GM12878 (cell line): ENCODE measurements around the gene WDR38. TPM values are rescaled to one million over a fixed set of nuclear protein-coding genes. Genes with fewer than 3 reads are reported as not detected.

Experiments used
- CBX3 ChIP-seq: fragments of 200-600 bp; sonication (generic); IDR thresholded peaks from 2 replicates; pipeline ENCODE4 v1.6.1; 2016; ENCODE audit warnings: low read depth, borderline replicate concordance
- CHD4 ChIP-seq: fragments of 200-600 bp; sonication (generic); IDR thresholded peaks from 2 replicates; pipeline ENCODE4 v1.6.1; 2016; ENCODE audit warnings: mild to moderate bottlenecking
- CREB1 ChIP-seq: IDR thresholded peaks from 2 replicates; pipeline ENCODE4 v1.6.1; 2012; ENCODE audit warnings: low read depth, mild to moderate bottlenecking, inconsistent platforms
- CREM ChIP-seq: IDR thresholded peaks from 2 replicates; pipeline ENCODE4 v1.6.1; 2014; ENCODE audit warnings: antibody characterized with exemption, low read depth
- JUNB ChIP-seq: IDR thresholded peaks from 2 replicates; pipeline ENCODE4 v1.6.1; 2016; ENCODE audit warnings: antibody characterized with exemption, mild to moderate bottlenecking
- KLF5 ChIP-seq: fragments of 450-650 bp; IDR thresholded peaks from 2 replicates; pipeline ENCODE4 v1.6.1; 2014; ENCODE audit warnings: mild to moderate bottlenecking; ENCODE audit not compliant: partially characterized antibody
- NFIC ChIP-seq: IDR thresholded peaks from 2 replicates; pipeline ENCODE4 v1.6.1; 2012; ENCODE audit warnings: low read depth, mild to moderate bottlenecking, inconsistent platforms, low read length, moderate library complexity
- NKRF ChIP-seq: fragments of 450-650 bp; conservative IDR thresholded peaks from 2 replicates; pipeline ENCODE4 v1.6.1; 2017; ENCODE audit warnings: mild to moderate bottlenecking, moderate library complexity
- PRDM15 ChIP-seq: fragments of 450-650 bp; formaldehyde crosslinking; IDR thresholded peaks from 2 replicates; pipeline ENCODE4 v1.4.0; 2020; ENCODE audit warnings: mild to moderate bottlenecking, moderate library complexity
- RFX5 ChIP-seq: IDR thresholded peaks from 2 replicates; pipeline ENCODE4 v1.6.1; 2011; ENCODE audit warnings: low read depth, low read length, improper control_type of control experiment
- SMC3 ChIP-seq: IDR thresholded peaks from 2 replicates; pipeline ENCODE4 v1.6.1; 2011; ENCODE audit warnings: low read length, improper control_type of control experiment, borderline replicate concordance
- WRNIP1 ChIP-seq: IDR thresholded peaks from 2 replicates; pipeline ENCODE4 v1.6.1; 2011; ENCODE audit warnings: low read depth, low read length, improper control_type of control experiment, borderline replicate concordance
- ZBTB33 ChIP-seq: fragments of 450-650 bp; IDR thresholded peaks from 2 replicates; pipeline ENCODE4 v1.6.1; 2017; ENCODE audit warnings: mild to moderate bottlenecking
- ZBTB4 ChIP-seq: fragments of 450-650 bp; formaldehyde crosslinking; IDR thresholded peaks from 2 replicates; pipeline ENCODE4 v1.4.0; 2022; ENCODE audit warnings: mild to moderate bottlenecking, moderate library complexity
- ZNF207 ChIP-seq: fragments of 450-650 bp; IDR thresholded peaks from 2 replicates; pipeline ENCODE4 v1.6.1; 2014; ENCODE audit warnings: antibody characterized with exemption, mild to moderate bottlenecking, borderline replicate concordance
- polyA plus RNA-seq, 11 experiments: library from polyadenylated mRNA; depleted of rRNA in 4 of 11; unstranded in 6 of 11; stranded (reverse) in 5 of 11; fragments of >200 nt; fragmentation: Nextera tagmentation in 4 of 11; fragmentation: Illumina TruSeq in 1 of 11; extraction: Ambion mirVana in 4 of 11; extraction: Trizol in 1 of 11; gene quantifications; 1 replicate in 1 of 11; 2 replicates in 10 of 11; pipeline versions ENCODE4 v1.2.1 to v1.2.3, GENCODE V29; 2011 to 2016; ENCODE audit warnings: inconsistent platforms in 2 of 11, missing spikeins in 2 of 11, low read depth in 1 of 11
- total RNA-seq, 4 experiments: library from RNA; depleted of rRNA in 3 of 4; stranded (reverse); fragments of >200 nt in 3 of 4; fragmentation: Illumina TruSeq in 1 of 4; extraction: Trizol in 1 of 4; gene quantifications; 2 replicates each; pipeline versions ENCODE4 v1.2.1 to v1.2.3, GENCODE V29; 2013 to 2021

Gene WDR38
- total and polyA plus RNA-seq, 10 of the 15 experiments (the other 5 are each of a cell fraction or from before 2014, with no cell fraction given): not detected

GRCh38 chr9:124868511-124869465 lies 15.5 kb downstream of the WDR38 start (continued):
- TF ChIP-seq NKRF (peak; percentile 88), JUNB (no peak), CREM (peak; percentile 26), CBX3 (no peak), CHD4 (no peak), WRNIP1 (no peak), ZNF207 (peak; percentile 20; the same call in 1 of the 2 replicates), ZBTB33 (no peak), PRDM15 (no peak), CREB1 (no peak), KLF5 (no peak), NFIC (no peak), ZBTB4 (CRISPR knock-in tag) (no peak), SMC3 (no peak), RFX5 (no peak)
